ENCODE results near the gene PSMD6. TPM values are rescaled to one million over a fixed set of nuclear protein-coding genes. Genes with fewer than 3 reads are reported as not detected.

PSMD6 gene
- total RNA-seq, 1 donor from 2014 or later: 49.2 TPM

DNA sequence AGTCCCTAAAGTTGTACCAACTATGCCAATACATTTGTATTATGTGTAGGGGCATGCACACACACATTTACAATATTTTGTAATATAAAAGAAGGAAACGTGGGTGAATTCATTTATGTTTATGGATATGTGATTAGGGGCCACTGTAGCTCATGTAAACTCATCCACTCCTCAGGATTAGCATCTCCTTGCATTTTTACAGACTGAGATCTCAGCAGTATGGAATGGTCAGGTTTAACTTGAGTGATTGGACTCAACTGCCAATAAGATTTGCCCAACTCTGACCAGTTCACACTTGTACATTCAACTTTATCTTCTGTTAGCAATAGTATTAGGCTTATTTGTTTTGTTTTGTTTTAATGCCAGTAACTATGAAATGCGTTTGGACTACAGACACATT is 36.5 kb downstream of the PSMD6 start:
- DNase-seq (ENCODE audit: low spot score): no peak
- no peak for ATAC-seq
- intact Hi-C loops (cut with DNase I): no loop called here

GRCh38 chr3:63986146-63986545 is 37.1 kb downstream of the PSMD6 start:
- intact Hi-C loops (cut with DNase I): no loop called here
- DNase-seq (ENCODE audit: low spot score): no peak
- ATAC-seq: no peak

GRCh38 chr3:63984391-63984790 is 38.9 kb downstream of the PSMD6 start:
- ATAC-seq: no peak
- no peak for DNase-seq (ENCODE audit: low spot score)
- intact Hi-C loops (cut with DNase I): no loop called here

DNA sequence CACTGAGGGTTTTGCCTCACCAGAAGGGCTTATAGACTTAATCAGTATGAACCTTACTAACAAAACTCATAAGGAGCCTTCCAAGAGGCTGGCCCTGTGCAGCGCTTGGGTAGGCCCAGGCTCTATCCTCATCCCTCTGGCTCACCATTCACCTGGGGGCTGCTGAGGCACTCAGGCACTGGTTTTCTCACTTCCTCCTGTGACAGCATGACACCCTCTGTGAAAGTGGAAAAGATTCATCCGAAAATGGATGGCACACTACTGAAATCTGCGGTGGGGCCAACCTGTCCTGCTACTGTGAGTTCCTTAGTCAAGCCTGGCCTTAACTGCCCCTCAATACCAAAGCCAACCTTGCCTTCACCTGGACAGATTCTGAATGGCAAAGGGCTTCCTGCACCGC is 41.3 kb downstream of the PSMD6 start:
- ATAC-seq (no peak), DNase-seq (ENCODE audit: low spot score) (no peak)
- intact Hi-C loops (cut with DNase I): no loop called here

GRCh38 chr3:63980830-63981498 is 42.3 kb downstream of the PSMD6 start:
- intact Hi-C loops (cut with DNase I): no loop called here
- ATAC-seq (no peak), DNase-seq (ENCODE audit: low spot score) (no peak)

- no peak for ATAC-seq
- DNase-seq (ENCODE audit: low spot score): no peak
- intact Hi-C loops (cut with DNase I): no loop called here
These were observed 43.3 kb downstream of the PSMD6 start for GRCh38 chr3:63980019-63980418.

- intact Hi-C loops (cut with DNase I): no loop called here
- ATAC-seq (no peak), DNase-seq (ENCODE audit: low spot score) (no peak)
These were observed 44.0 kb downstream of the PSMD6 start for GRCh38 chr3:63979093-63979885.

DNA sequence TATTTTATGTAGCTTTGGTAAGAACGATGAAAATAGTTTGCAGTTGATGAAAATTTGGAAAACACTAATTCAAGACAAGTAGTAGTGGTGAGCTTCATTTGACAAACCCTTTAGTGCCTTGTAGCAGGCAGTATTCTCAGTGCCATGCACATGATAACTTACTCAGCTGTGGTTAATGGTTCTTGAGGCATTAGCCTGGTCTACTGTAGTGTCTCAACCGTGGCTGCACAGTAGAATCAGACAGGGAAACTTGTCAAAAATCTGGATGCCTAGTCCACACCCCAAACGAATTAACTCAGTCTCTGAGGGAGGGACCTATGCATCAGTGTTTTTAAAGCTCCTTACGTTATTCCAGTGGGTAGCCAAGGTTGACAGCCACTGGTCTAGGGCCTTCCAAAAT is 45.4 kb downstream of the PSMD6 start:
- no peak for ATAC-seq
- intact Hi-C loops (cut with DNase I): no loop called here

GRCh38 chr3:63976872-63977200 is 46.5 kb downstream of the PSMD6 start:
- intact Hi-C loops (cut with DNase I): no loop called here
- DNase-seq (ENCODE audit: low spot score): no peak
- peak; percentile 6 for ATAC-seq

More for the DNA sequence above, 45.4 kb downstream of the PSMD6 start:
- no peak for DNase-seq (ENCODE audit: low spot score)

GRCh38 chr3:63976161-63976871 is 47.0 kb downstream of the PSMD6 start:
- intact Hi-C loops (cut with DNase I): no loop called here
- peak; percentile 94 for ATAC-seq
- no peak for DNase-seq (ENCODE audit: low spot score)

DNA sequence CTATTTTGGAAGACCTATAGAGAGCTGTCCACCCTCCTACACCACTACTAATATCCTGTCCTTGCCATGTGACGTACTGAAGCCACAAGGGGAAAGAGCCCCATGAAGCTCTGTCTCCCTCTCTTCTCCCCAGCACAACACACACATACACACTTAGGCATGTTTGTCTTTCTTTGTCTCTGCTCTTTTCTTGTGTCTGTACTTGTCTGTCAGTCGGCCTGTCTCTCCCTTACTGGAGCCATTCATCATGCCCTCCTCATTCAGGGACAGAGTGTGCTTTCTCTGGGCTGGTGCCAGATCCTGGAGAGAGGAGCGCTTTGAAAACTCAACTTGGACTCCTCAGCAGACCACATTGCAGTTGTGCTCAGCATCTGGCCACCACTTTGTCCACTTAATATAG is 47.6 kb downstream of the PSMD6 start:
- intact Hi-C loops (cut with DNase I): no loop called here
- DNase-seq (ENCODE audit: low spot score) (peak; percentile 69), ATAC-seq (peak; percentile 70)

- no peak for ATAC-seq
- intact Hi-C loops (cut with DNase I): no loop called here
- DNase-seq (ENCODE audit: low spot score): no peak
These were observed 48.8 kb downstream of the PSMD6 start for GRCh38 chr3:63974451-63974850.

GRCh38 chr3:63973406-63973805 is 49.9 kb downstream of the PSMD6 start:
- no peak for ATAC-seq
- no peak for DNase-seq (ENCODE audit: low spot score)
- intact Hi-C loops (cut with DNase I): no loop called here

GRCh38 chr3:63972987-63973386 is 50.3 kb downstream of the PSMD6 start:
- DNase-seq (ENCODE audit: low spot score): no peak
- ATAC-seq: no peak
- intact Hi-C loops (cut with DNase I): no loop called here

DNA sequence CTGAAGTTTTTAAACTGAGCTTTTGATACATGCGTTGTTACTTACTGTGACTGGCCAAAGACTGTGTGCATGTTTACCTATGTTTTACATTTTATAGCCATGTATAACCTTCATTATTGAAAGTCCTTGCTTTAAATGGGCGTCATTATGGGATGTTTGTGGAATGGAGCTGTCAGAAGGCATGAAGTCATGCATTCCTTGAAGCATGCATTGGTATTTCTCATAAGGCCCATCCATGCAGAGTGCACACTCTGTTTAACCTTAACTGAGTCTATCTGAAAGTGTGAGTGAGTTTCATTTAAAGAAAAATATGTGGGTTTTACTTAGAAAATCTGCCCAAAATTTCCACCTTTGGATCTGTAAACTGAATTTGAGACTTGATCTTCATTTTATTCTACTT is 51.1 kb downstream of the PSMD6 start:
- DNase-seq (ENCODE audit: low spot score): no peak
- no peak for ATAC-seq
- intact Hi-C loops (cut with DNase I): no loop called here

- intact Hi-C loops (cut with DNase I): no loop called here
- ATAC-seq (peak; percentile 54), DNase-seq (ENCODE audit: low spot score) (no peak)
These were observed 52.4 kb downstream of the PSMD6 start for GRCh38 chr3:63970631-63971475.

GRCh38 chr3:63969876-63970275 is 53.4 kb downstream of the PSMD6 start:
- intact Hi-C loops (cut with DNase I): no loop called here
- DNase-seq (ENCODE audit: low spot score) (no peak), ATAC-seq (no peak)

DNA sequence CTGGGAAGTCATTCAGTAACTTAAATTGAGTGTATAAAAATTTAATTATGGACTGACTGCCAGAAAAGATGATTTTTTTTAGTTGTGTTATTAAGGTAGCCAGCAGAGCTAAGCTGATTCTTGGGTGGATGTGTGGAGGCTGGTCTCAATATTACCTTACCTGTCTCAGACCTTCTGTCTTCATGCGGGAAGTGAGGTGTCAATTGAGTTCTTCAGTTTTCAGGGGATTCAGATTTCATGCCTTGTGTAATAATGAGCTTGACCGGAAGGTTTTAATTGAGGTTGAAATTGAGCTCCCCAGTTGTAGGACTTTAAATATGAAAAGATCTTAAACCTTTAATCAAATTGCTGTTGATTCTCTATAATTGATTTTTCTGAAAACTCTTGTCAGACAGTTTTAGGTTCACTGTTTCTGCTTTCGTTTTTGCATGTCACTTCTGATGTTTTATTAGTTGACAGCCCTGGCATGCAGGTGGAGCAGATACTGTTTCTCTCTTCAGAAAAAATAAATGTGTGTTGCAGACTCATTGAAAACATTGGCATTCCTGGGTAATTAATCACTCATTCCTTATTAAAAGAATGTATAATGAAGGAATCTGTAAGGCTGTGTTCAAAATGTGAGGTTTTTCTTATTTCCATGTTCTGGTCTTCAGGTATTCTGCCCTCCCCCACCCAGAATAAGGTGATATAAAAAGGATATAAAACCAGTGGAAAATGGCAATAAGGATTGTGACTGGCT is 54.5 kb downstream of the PSMD6 start:
- ATAC-seq (no peak), DNase-seq (ENCODE audit: low spot score) (no peak)
- intact Hi-C loops (cut with DNase I): no loop called here

Measured in sciatic nerve (tissue), 2 donors.